SU-DHL-6 (cell line): Measurements from ENCODE around the gene ZFAND6.

ENCODE experiments used
- H2AFZ ChIP-seq: fragments of 200-600 bp; sonication (generic); 2 replicates; pipeline ENCODE4 v1.6.1; 2014; ENCODE audit warnings: low read depth, mild to moderate bottlenecking, moderate library complexity, mixed read lengths, antibody characterized with exemption, low read length; ENCODE audit not compliant: severe bottlenecking
- H3F3A ChIP-seq: fragments of 200-600 bp; shearing (Covaris generic); 2 replicates; pipeline ENCODE4 v1.6.0; 2016; ENCODE audit warnings: antibody characterized with exemption, mild to moderate bottlenecking; ENCODE audit not compliant: insufficient read depth
- H3K27ac ChIP-seq: fragments of 200-600 bp; sonication (generic); 2 replicates; pipeline ENCODE4 v1.5.1; 2016; ENCODE audit warnings: low read depth, mild to moderate bottlenecking, low read length, moderate library complexity, mixed read lengths
- H3K27me3 ChIP-seq: fragments of 200-600 bp; sonication (generic), shearing (Covaris generic); 2 replicates; pipeline ENCODE4 v1.6.0; 2014; ENCODE audit warnings: mild to moderate bottlenecking, low read length
- H3K36me3 ChIP-seq: fragments of 200-600 bp; sonication (generic); 2 replicates; pipeline ENCODE4 v1.6.1; 2014; ENCODE audit warnings: mild to moderate bottlenecking, low read length, mixed read lengths
- H3K4me2 ChIP-seq: fragments of 300-600, 200-600 bp; shearing (Covaris generic), sonication (generic); 2 replicates; pipeline ENCODE4 v1.6.0; 2014; ENCODE audit warnings: low read length, low read depth, mild to moderate bottlenecking; ENCODE audit not compliant: poor library complexity, severe bottlenecking
- H3K4me3 ChIP-seq: fragments of 200-600 bp; sonication (generic); 2 replicates; pipeline ENCODE4 v1.5.1; 2014; ENCODE audit warnings: antibody characterized with exemption, low read length, mild to moderate bottlenecking, mixed read lengths; ENCODE audit not compliant: insufficient read depth, poor library complexity, severe bottlenecking
- H3K79me2 ChIP-seq: fragments of 200-600 bp; sonication (generic); 2 replicates; pipeline ENCODE4 v1.6.1; 2014; ENCODE audit warnings: mild to moderate bottlenecking, low read length, moderate library complexity; ENCODE audit not compliant: insufficient read depth
- H3K9ac ChIP-seq: fragments of 200-600 bp; sonication (generic); 2 replicates; pipeline ENCODE4 v1.7.0; 2014; ENCODE audit warnings: mild to moderate bottlenecking, low read length
- H3K9me2 ChIP-seq: fragments of 200-600 bp; sonication (generic); replicated peaks from 2 replicates; pipeline ENCODE4 v1.6.1; 2014; ENCODE audit warnings: low read length; ENCODE audit not compliant: insufficient read depth
- H3K9me3 ChIP-seq: fragments of 200-600 bp; sonication (generic); 2 replicates; pipeline ENCODE4 v1.6.1; 2014; ENCODE audit warnings: low read length, mixed read lengths; ENCODE audit not compliant: insufficient read depth
- H4K20me1 ChIP-seq: fragments of 200-600 bp; sonication (generic); 2 replicates; pipeline ENCODE4 v1.6.1; 2014; ENCODE audit warnings: low read depth, mild to moderate bottlenecking, antibody characterized with exemption, low read length, moderate library complexity, mixed read lengths
- CTCF ChIP-seq: fragments of 200-600 bp; sonication (generic); IDR thresholded peaks from one replicate; pipeline ENCODE4 v1.5.1; 2017; ENCODE audit warnings: antibody characterized with exemption, mild to moderate bottlenecking, low read length, moderate library complexity; ENCODE audit not compliant: insufficient read depth, poor library complexity, severe bottlenecking
- EZH2phosphoT487 ChIP-seq: fragments of 200-600 bp; sonication (generic), shearing (Covaris generic); conservative IDR thresholded peaks from 2 replicates; pipeline ENCODE4 v1.6.1; 2018; ENCODE audit warnings: mild to moderate bottlenecking, antibody characterized with exemption, low read length, moderate library complexity, mixed read lengths

ZFAND6 gene

GRCh38 chr15:80076321-80077318 is 17.1 kb downstream of the ZFAND6 start:
- Histone ChIP-seq H3F3A (no peaks in the 10 kb centered on the region; the same call in 1 of the 2 replicates), H3K4me2 (no peak overlapping the region)

GRCh38 chr15:80081390-80081789 is 21.9 kb downstream of the ZFAND6 start:
- TF ChIP-seq CTCF, result no peak
- TF ChIP-seq EZH2phosphoT487, result no peak
- Histone ChIP-seq H4K20me1 (peaks cover 6% of the 10 kb centered on the region; the same call in 1 of the 2 replicates), H3K9me3 (no peaks in the 10 kb centered on the region), H3K4me3 (no peak overlapping the region), H3K27ac (no peak overlapping the region), H3K36me3 (no peaks in the 10 kb centered on the region), H2AFZ (no peak overlapping the region), H3K9me2 (no peaks in the 10 kb centered on the region), H3K9ac (no peak overlapping the region), H3K27me3 (no peaks in the 10 kb centered on the region), H3K79me2 (peaks cover 83% of the 10 kb centered on the region), H3F3A (no peaks in the 10 kb centered on the region; the same call in 1 of the 2 replicates), H3K4me2 (no peak overlapping the region)

More at GRCh38 chr15:80076321-80077318, 17.1 kb downstream of the ZFAND6 start:
- no peak overlapping the region for H2AFZ ChIP-seq
- no peaks in the 10 kb centered on the region for H3K27me3 ChIP-seq
- H3K9me2 ChIP-seq, result no peaks in the 10 kb centered on the region
- no peaks in the 10 kb centered on the region for H3K36me3 ChIP-seq
- no peaks in the 10 kb centered on the region for H3K9me3 ChIP-seq
- no peak overlapping the region for H3K4me3 ChIP-seq
- no peak overlapping the region for H3K9ac ChIP-seq
- H4K20me1 ChIP-seq, result 0 out of 2 replicates have a peak, but pooled peaks cover 10% of the 10 kb centered on the region
- peaks cover 92% of the 10 kb centered on the region for H3K79me2 ChIP-seq
- no peak overlapping the region for H3K27ac ChIP-seq
- TF ChIP-seq CTCF (no peak), EZH2phosphoT487 (no peak)

- H3K27me3 ChIP-seq, result no peaks in the 10 kb centered on the region
- H3K4me2 ChIP-seq, result no peak overlapping the region
- H3K9me2 ChIP-seq, result no peaks in the 10 kb centered on the region
- no peak overlapping the region for H2AFZ ChIP-seq
- peaks cover 90% of the 10 kb centered on the region for H3K79me2 ChIP-seq
- no peaks in the 10 kb centered on the region for H3K36me3 ChIP-seq
- peaks cover 22% of the 10 kb centered on the region for H4K20me1 ChIP-seq
- H3K9ac ChIP-seq, result no peak overlapping the region
- no peak overlapping the region for H3K4me3 ChIP-seq
- no peak overlapping the region for H3K27ac ChIP-seq
- no peaks in the 10 kb centered on the region for H3K9me3 ChIP-seq
- TF ChIP-seq CTCF, result no peak
- no peak for TF ChIP-seq EZH2phosphoT487
- H3F3A ChIP-seq, result no peaks in the 10 kb centered on the region
Observed at GRCh38 chr15:80087104-80087503, 27.6 kb downstream of the ZFAND6 start.
